ENCODE results near the gene ACACA.

- no peak for TF ChIP-seq POLR2A (IDR thresholded peaks at IDR 0.05; ENCODE audit: low read depth, low read length)
- TF ChIP-seq POLR2AphosphoS5 (IDR thresholded peaks at IDR 0.05; ENCODE audit: low read depth, low read length), result no peak
- no peak for TF ChIP-seq TAF1 (IDR thresholded peaks at IDR 0.05; ENCODE audit: borderline replicate concordance, low read depth, low read length)
Observed at GRCh38 chr17:37233036-37233435, 173.6 kb downstream of the ACACA start.

All from GM12892 (cell line).